Nephron progenitor cell (in vitro differentiated cells): ENCODE results near the gene MAN1A2.

Experiments used
- DNase-seq: peaks from one replicate; pipeline ENCODE4 v3.0.0; 2021
- H3K27ac Mint-ChIP-seq: 2 replicates; pipeline ENCODE4 v1.8.0; 2021; ENCODE audit warnings: mild to moderate bottlenecking, moderate library complexity, mixed read lengths
- H3K27me3 Mint-ChIP-seq: 2 replicates; pipeline ENCODE4 v1.8.0; 2021; ENCODE audit warnings: mild to moderate bottlenecking, low read depth, mixed read lengths; ENCODE audit not compliant: poor library complexity
- H3K36me3 Mint-ChIP-seq: 2 replicates; pipeline ENCODE4 v1.8.0; 2021; ENCODE audit warnings: low read depth, mixed read lengths
- H3K4me1 Mint-ChIP-seq: 2 replicates; pipeline ENCODE4 v1.8.0; 2021; ENCODE audit warnings: mixed read lengths
- H3K4me3 Mint-ChIP-seq: 2 replicates; pipeline ENCODE4 v1.8.0; 2021; ENCODE audit warnings: mild to moderate bottlenecking, moderate library complexity, mixed read lengths
- H3K9me3 Mint-ChIP-seq: 2 replicates; pipeline ENCODE4 v1.8.0; 2021; ENCODE audit warnings: mild to moderate bottlenecking, moderate library complexity, mixed read lengths
- CTCF ChIP-seq: fragments of 200-600 bp; sonication (generic); IDR thresholded peaks from 2 replicates; pipeline ENCODE4 v1.5.0; 2021; ENCODE audit warnings: antibody characterized with exemption

Gene MAN1A2

GRCh38 chr1:117403597-117403996, 36.3 kb downstream of the MAN1A2 start:
- Mint-ChIP-seq H3K27ac (no peak overlapping the region), H3K4me3 (no peak overlapping the region), H3K4me1 (no peaks in the 10 kb centered on the region), H3K9me3 (peaks cover 40% of the 10 kb centered on the region), H3K36me3 (peaks cover 68% of the 10 kb centered on the region), H3K27me3 (no peaks in the 10 kb centered on the region)
- no peak for TF ChIP-seq CTCF
- no peak for DNase-seq

- no peaks in the 10 kb centered on the region for H3K27me3 Mint-ChIP-seq
- H3K4me1 Mint-ChIP-seq: no peaks in the 10 kb centered on the region
- peaks cover 62% of the 10 kb centered on the region for H3K36me3 Mint-ChIP-seq
- no peak for DNase-seq
- no peak overlapping the region for H3K27ac Mint-ChIP-seq
- peaks cover 36% of the 10 kb centered on the region for H3K9me3 Mint-ChIP-seq
- TF ChIP-seq CTCF: no peak
- H3K4me3 Mint-ChIP-seq: no peak overlapping the region
Measured at GRCh38 chr1:117405042-117405441, 37.8 kb downstream of the MAN1A2 start.

GRCh38 chr1:117412472-117412871, 45.2 kb downstream of the MAN1A2 start:
- H3K9me3 Mint-ChIP-seq: no peaks in the 10 kb centered on the region
- no peaks in the 10 kb centered on the region for H3K27me3 Mint-ChIP-seq
- H3K4me3 Mint-ChIP-seq: no peak overlapping the region
- no peaks in the 10 kb centered on the region for H3K4me1 Mint-ChIP-seq
- H3K27ac Mint-ChIP-seq: no peak overlapping the region
- TF ChIP-seq CTCF: no peak
- DNase-seq: no peak
- peaks cover 26% of the 10 kb centered on the region for H3K36me3 Mint-ChIP-seq

- H3K27ac Mint-ChIP-seq: no peak overlapping the region
- H3K36me3 Mint-ChIP-seq: peaks cover 21% of the 10 kb centered on the region
- H3K27me3 Mint-ChIP-seq: no peaks in the 10 kb centered on the region
Measured at GRCh38 chr1:117413412-117413811, 46.2 kb downstream of the MAN1A2 start.

GRCh38 chr1:117414943-117415342, 47.7 kb downstream of the MAN1A2 start:
- no peaks in the 10 kb centered on the region for H3K4me1 Mint-ChIP-seq
- TF ChIP-seq CTCF: no peak
- H3K4me3 Mint-ChIP-seq: no peak overlapping the region
- no peaks in the 10 kb centered on the region for H3K9me3 Mint-ChIP-seq
- H3K27ac Mint-ChIP-seq: no peak overlapping the region
- H3K27me3 Mint-ChIP-seq: no peaks in the 10 kb centered on the region
- H3K36me3 Mint-ChIP-seq: peaks cover 20% of the 10 kb centered on the region
- no peak for DNase-seq

More at GRCh38 chr1:117413412-117413811, 46.2 kb downstream of the MAN1A2 start:
- DNase-seq: no peak
- no peaks in the 10 kb centered on the region for H3K9me3 Mint-ChIP-seq
- no peak overlapping the region for H3K4me3 Mint-ChIP-seq
- TF ChIP-seq CTCF: no peak
- no peaks in the 10 kb centered on the region for H3K4me1 Mint-ChIP-seq

GRCh38 chr1:117416004-117416403, 48.8 kb downstream of the MAN1A2 start:
- no peak overlapping the region for H3K4me3 Mint-ChIP-seq
- H3K27me3 Mint-ChIP-seq: no peaks in the 10 kb centered on the region
- H3K36me3 Mint-ChIP-seq: peaks cover 19% of the 10 kb centered on the region
- H3K4me1 Mint-ChIP-seq: no peaks in the 10 kb centered on the region
- H3K9me3 Mint-ChIP-seq: no peaks in the 10 kb centered on the region
- TF ChIP-seq CTCF: no peak
- DNase-seq: no peak
- H3K27ac Mint-ChIP-seq: no peak overlapping the region
